Spleen (tissue), 11 donors: ENCODE data around the gene CAPN11. TPM values are rescaled to one million over a fixed set of nuclear protein-coding genes. Genes with fewer than 3 reads are reported as not detected.

Experiments
- DNase-seq: peaks from one replicate; pipeline ENCODE4 v3.0.0-alpha.2; 2020
- H3K27ac ChIP-seq, 8 donors: fragments of 200-600 bp; sonication (generic) in 7 of 8; 1 replicate in 4 of 8; 2 replicates in 4 of 8; pipeline versions ENCODE4 v1.5.0 to v1.8.0; 2016 to 2021; ENCODE audit warnings: inconsistent platforms in 4 of 8, mild to moderate bottlenecking in 4 of 8, moderate library complexity in 1 of 8
- H3K27me3 ChIP-seq, 7 donors: fragments of 200-600 bp; sonication (generic) in 6 of 7; replicated peaks in 1 of 7; 1 replicate in 4 of 7; 2 replicates in 3 of 7; pipeline versions ENCODE4 v1.5.0 to v1.8.0; 2016 to 2021; ENCODE audit warnings: inconsistent platforms in 3 of 7, mild to moderate bottlenecking in 1 of 7
- H3K36me3 ChIP-seq, 6 donors: fragments of 200-600 bp; sonication (generic) in 5 of 6; 1 replicate in 4 of 6; 2 replicates in 2 of 6; pipeline versions ENCODE4 v1.5.0 to v1.8.0; 2016 to 2021; ENCODE audit warnings: inconsistent platforms in 2 of 6
- H3K4me1 ChIP-seq, 6 donors: fragments of 200-600 bp; sonication (generic) in 5 of 6; 1 replicate in 3 of 6; 2 replicates in 3 of 6; pipeline versions ENCODE4 v1.5.0 to v1.8.0; 2016 to 2021; ENCODE audit warnings: inconsistent platforms in 3 of 6
- H3K4me3 ChIP-seq, 8 donors: fragments of 200-600 bp; sonication (generic) in 7 of 8; 1 replicate in 4 of 8; 2 replicates in 4 of 8; pipeline versions ENCODE4 v1.5.0 to v1.8.0; 2016 to 2021; ENCODE audit warnings: inconsistent platforms in 4 of 8, mild to moderate bottlenecking in 4 of 8, moderate library complexity in 2 of 8
- H3K9me3 ChIP-seq, 8 donors: fragments of 200-600 bp; sonication (generic) in 7 of 8; 1 replicate in 4 of 8; 2 replicates in 4 of 8; pipeline versions ENCODE4 v1.5.0 to v1.8.0; 2016 to 2021; ENCODE audit warnings: inconsistent platforms in 4 of 8
- POLR2A ChIP-seq, 3 donors: fragments of 450-650 bp; IDR thresholded peaks; one replicate each; pipeline ENCODE4 v1.5.1; 2017; ENCODE audit warnings: antibody characterized with exemption in 3 of 3, mild to moderate bottlenecking in 1 of 3
- POLR2AphosphoS5 ChIP-seq, 3 donors: sonication (generic); formaldehyde crosslinking; IDR thresholded peaks; one replicate each; pipeline ENCODE4 v1.5.1; 2017; ENCODE audit warnings: antibody characterized with exemption in 3 of 3
- WGBS, 5 donors: extraction: QIAGEN DNeasy Blood & Tissue Kit in 3 of 5; methylation state at CpG; one replicate each; pipeline versions ENCODE4 v1.1.5 to v1.1.7; 2013 to 2018; 5-methylcytosine and 5-hydroxymethylcytosine counted together
- intact Hi-C: fragments of 100-400 bp; cut with DNase I; formaldehyde crosslinking; loops from one replicate; pipeline ENCODE4 v1.15.0; 2023; ENCODE audit warnings: low total_unique reads
- polyA plus RNA-seq, 3 donors: library from polyadenylated mRNA; stranded (reverse); fragments of 200-250 nt; gene quantifications; one replicate each; pipeline ENCODE4 v1.2.1, GENCODE V29; 2013
- total RNA-seq, 7 donors: library from RNA; depleted of rRNA in 3 of 7; stranded (reverse); fragments of >200 nt in 3 of 7; fragmentation: NEBNext Ultra II Directional in 4 of 7; extraction: Animal tissue kit (Norgen Biotek cat#: 25700) in 4 of 7; gene quantifications; one replicate each; pipeline versions ENCODE4 v1.1.0 to v1.2.1, GENCODE V29; 2016 to 2021
- TF ChIP-seq, protein P1 (sequence below), 11 experiments: fragments of 200-600 bp in 7 of 11; fragments of 450-650 bp in 4 of 11; sonication (generic) in 4 of 11; IDR thresholded peaks in 8 of 11; conservative IDR thresholded peaks in 3 of 11; 1 replicate in 7 of 11; 2 replicates in 4 of 11; pipeline versions ENCODE4 v1.4.0 to v1.8.0; 2016 to 2021; ENCODE audit warnings: antibody characterized with exemption in 11 of 11, inconsistent platforms in 4 of 11, mild to moderate bottlenecking in 1 of 11
- donor health status: healthy with polysubstance abuse.
- donor health status: DM: no; HTN: no; CAD: no; lungs with moderate emphysema.
- donor health status: DM: no; HTN: no; CAD: no.
- donor health status: Bipolar disorder and iron deficiency.
- donor health status: healthy.
- donor health status: DM: no; HTN: no; CAD: no.
- donor health status: DM: yes; HTN: yes; CAD: no.

Gene CAPN11
- total and polyA plus RNA-seq, 10 donors: 0.12 to 0.26 (median 0.17) TPM; not detected in 3

- H3K4me1 ChIP-seq: peaks cover 0 to 24% (median 3%) of the 10 kb centered on the region in 6 donors
- intact Hi-C loops: no loop called here
- H3K27ac ChIP-seq: no peak overlapping the region
- peaks cover 0 to 50% (median 8%) of the 10 kb centered on the region in 6 donors for H3K36me3 ChIP-seq
- WGBS, 5 donors: 89 to 95% (median 92%) methylated on average over 12 of the region's 12 CpGs
- no peak for DNase-seq
- TF ChIP-seq, protein P1, sequence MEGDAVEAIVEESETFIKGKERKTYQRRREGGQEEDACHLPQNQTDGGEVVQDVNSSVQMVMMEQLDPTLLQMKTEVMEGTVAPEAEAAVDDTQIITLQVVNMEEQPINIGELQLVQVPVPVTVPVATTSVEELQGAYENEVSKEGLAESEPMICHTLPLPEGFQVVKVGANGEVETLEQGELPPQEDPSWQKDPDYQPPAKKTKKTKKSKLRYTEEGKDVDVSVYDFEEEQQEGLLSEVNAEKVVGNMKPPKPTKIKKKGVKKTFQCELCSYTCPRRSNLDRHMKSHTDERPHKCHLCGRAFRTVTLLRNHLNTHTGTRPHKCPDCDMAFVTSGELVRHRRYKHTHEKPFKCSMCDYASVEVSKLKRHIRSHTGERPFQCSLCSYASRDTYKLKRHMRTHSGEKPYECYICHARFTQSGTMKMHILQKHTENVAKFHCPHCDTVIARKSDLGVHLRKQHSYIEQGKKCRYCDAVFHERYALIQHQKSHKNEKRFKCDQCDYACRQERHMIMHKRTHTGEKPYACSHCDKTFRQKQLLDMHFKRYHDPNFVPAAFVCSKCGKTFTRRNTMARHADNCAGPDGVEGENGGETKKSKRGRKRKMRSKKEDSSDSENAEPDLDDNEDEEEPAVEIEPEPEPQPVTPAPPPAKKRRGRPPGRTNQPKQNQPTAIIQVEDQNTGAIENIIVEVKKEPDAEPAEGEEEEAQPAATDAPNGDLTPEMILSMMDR (IDR thresholded peaks at IDR 0.05 in 8 of 11, conservative IDR thresholded peaks at IDR 0.05 in 3 of 11): no peak
- TF ChIP-seq POLR2AphosphoS5 (IDR thresholded peaks at IDR 0.05) (no peak), POLR2A (IDR thresholded peaks at IDR 0.05) (no peak)
- H3K4me3 ChIP-seq: no peak overlapping the region
- no peaks in the 10 kb centered on the region for H3K9me3 ChIP-seq
- no peaks in the 10 kb centered on the region for H3K27me3 ChIP-seq
Measured at GRCh38 chr6:44133981-44134711, 24.5 kb upstream of the CAPN11 start.

DNA sequence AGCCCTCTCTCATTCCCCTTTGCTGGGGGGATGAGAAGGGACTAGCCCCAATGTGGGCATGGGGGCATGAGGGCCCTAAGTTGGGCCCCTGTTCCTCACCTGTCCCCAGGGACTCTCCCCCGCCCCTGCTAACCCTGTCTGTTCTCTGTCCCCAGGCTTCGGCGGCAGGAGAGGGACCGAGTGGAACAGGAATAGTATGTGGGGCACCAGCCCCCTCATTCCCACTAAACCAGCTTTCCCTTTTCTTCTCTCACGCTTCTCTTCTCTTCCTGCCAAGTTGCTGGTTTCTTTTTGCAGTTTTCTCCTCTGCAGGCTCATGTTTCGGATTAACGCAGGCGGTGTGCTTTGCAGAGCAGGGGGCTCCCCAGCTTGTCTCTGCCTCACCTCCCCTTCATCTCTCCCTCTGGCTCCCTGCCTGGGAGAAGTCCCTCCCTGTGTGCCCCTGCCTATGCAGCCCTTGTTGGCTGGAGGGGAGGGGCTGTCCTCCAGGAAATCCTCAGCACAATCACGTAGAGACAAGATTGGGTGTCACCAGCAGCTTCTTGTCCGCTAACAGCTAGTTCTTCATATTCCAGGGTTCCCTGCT is 23.4 kb upstream of the CAPN11 start:
- DNase-seq: no peak
- Histone ChIP-seq H3K4me1 (peaks cover 0 to 14% (median 3%) of the 10 kb centered on the region in 6 donors), H3K27ac (no peak overlapping the region), H3K27me3 (no peaks in the 10 kb centered on the region), H3K36me3 (peaks cover 0 to 61% (median 16%) of the 10 kb centered on the region in 6 donors), H3K9me3 (no peaks in the 10 kb centered on the region), H3K4me3 (no peak overlapping the region)
- TF ChIP-seq, protein P1 (IDR thresholded peaks at IDR 0.05 in 8 of 11, conservative IDR thresholded peaks at IDR 0.05 in 3 of 11): no peak
- TF ChIP-seq POLR2AphosphoS5 (IDR thresholded peaks at IDR 0.05) (no peak), POLR2A (IDR thresholded peaks at IDR 0.05) (no peak)
- intact Hi-C loops: no loop called here
- 87 to 91% (median 89%) methylated on average over 10 of the region's 10 CpGs for WGBS, 5 donors

GRCh38 chr6:44135875-44136274 is 22.7 kb upstream of the CAPN11 start:
- peak; percentile 22 for DNase-seq
- intact Hi-C loops: no loop called here
- Histone ChIP-seq H3K36me3 (peaks cover 0 to 67% (median 21%) of the 10 kb centered on the region in 6 donors), H3K4me1 (peaks cover 0 to 14% (median 3%) of the 10 kb centered on the region in 6 donors), H3K27ac (no peak overlapping the region), H3K4me3 (no peak overlapping the region), H3K9me3 (no peaks in the 10 kb centered on the region), H3K27me3 (no peaks in the 10 kb centered on the region)
- TF ChIP-seq POLR2A (IDR thresholded peaks at IDR 0.05) (no peak), POLR2AphosphoS5 (IDR thresholded peaks at IDR 0.05) (no peak)
- TF ChIP-seq, protein P1 (IDR thresholded peaks at IDR 0.05 in 8 of 11, conservative IDR thresholded peaks at IDR 0.05 in 3 of 11): no peak
- 91 to 96% (median 94%) methylated on average over 7 of the region's 7 CpGs for WGBS, 5 donors

- peak; percentile 61 for DNase-seq
- intact Hi-C loops: no loop called here
- TF ChIP-seq, protein P1 (IDR thresholded peaks at IDR 0.05 in 8 of 11, conservative IDR thresholded peaks at IDR 0.05 in 3 of 11): no peak
- TF ChIP-seq POLR2A (IDR thresholded peaks at IDR 0.05) (no peak), POLR2AphosphoS5 (IDR thresholded peaks at IDR 0.05) (no peak)
Measured at GRCh38 chr6:44138717-44139350, 19.8 kb upstream of the CAPN11 start.

More at GRCh38 chr6:44138717-44139350, 19.8 kb upstream of the CAPN11 start:
- Histone ChIP-seq H3K27ac (no peak overlapping the region), H3K27me3 (no peaks in the 10 kb centered on the region), H3K4me3 (no peak overlapping the region), H3K36me3 (peaks cover 0 to 92% (median 24%) of the 10 kb centered on the region in 6 donors), H3K4me1 (peaks cover 0 to 2% (median 0%) of the 10 kb centered on the region in 6 donors), H3K9me3 (no peaks in the 10 kb centered on the region)
- WGBS, 5 donors: 56 to 77% (median 62%) methylated on average over 4 to 6 of the region's 6 CpGs
